GM19395 (cell line): Measurements from ENCODE around the gene SLX1B.
"Not testable (repeated sequence)": the region's sequence is repeated elsewhere in the genome, so short reads cannot be mapped to it uniquely, and the experiment has no call there.

Experiments
- ATAC-seq: cut with Tn5 transposase; IDR thresholded peaks from one replicate; pipeline ENCODE4 v1.9.1; 2021; ENCODE audit warnings: mild to moderate bottlenecking, moderate library complexity; ENCODE audit not compliant: unreplicated experiment

Gene SLX1B

GRCh38 chr16:29454269-29454668, at the start of gene SLX1B, which contains the start of gene BOLA2:
TSS of gene SLX1B (plus strand) at chr16:29454533.
TSS of gene BOLA2 (minus strand) at chr16:29454351. CDS start at chr16:29454253, 98 bp downstream.
- ATAC-seq = peak; percentile 84

GRCh38 chr16:29405249-29405648, 49.1 kb upstream of the SLX1B start:
- ATAC-seq = not testable (repeated sequence)

- not testable (repeated sequence) for ATAC-seq
Measured at GRCh38 chr16:29423587-29423986, 30.7 kb upstream of the SLX1B start.

- ATAC-seq = not testable (repeated sequence)
Measured at GRCh38 chr16:29425390-29425789, 28.9 kb upstream of the SLX1B start.

- peak; percentile 23 for ATAC-seq
Measured at GRCh38 chr16:29453754-29454153, 579 bp upstream of the SLX1B start.

- ATAC-seq = peak; percentile 54
Measured at GRCh38 chr16:29454828-29455227, 495 bp downstream of the SLX1B start.

GRCh38 chr16:29457660-29458059, 3.3 kb downstream of the SLX1B start:
- ATAC-seq = not testable (repeated sequence)

- not testable (repeated sequence) for ATAC-seq
Measured at GRCh38 chr16:29459706-29460646, 5.6 kb downstream of the SLX1B start, which contains the start of gene SULT1A4. TSS of gene SULT1A4 (plus strand) at chr16:29459913. CDS start at chr16:29461386, 1,473 bp downstream.

- ATAC-seq = not testable (repeated sequence)
Measured at GRCh38 chr16:29460647-29461030, 6.3 kb downstream of the SLX1B start.

- ATAC-seq = not testable (repeated sequence)
Measured at GRCh38 chr16:29465985-29466824, 11.9 kb downstream of the SLX1B start.

GRCh38 chr16:29466904-29467303, 12.6 kb downstream of the SLX1B start:
- not testable (repeated sequence) for ATAC-seq

- not testable (repeated sequence) for ATAC-seq
Measured at GRCh38 chr16:29467654-29468366, 13.5 kb downstream of the SLX1B start.

- not testable (repeated sequence) for ATAC-seq
Measured at GRCh38 chr16:29469660-29470059, 15.3 kb downstream of the SLX1B start.

- ATAC-seq = not testable (repeated sequence)
Measured at GRCh38 chr16:29472065-29472464, 17.7 kb downstream of the SLX1B start.

- not testable (repeated sequence) for ATAC-seq
Measured at GRCh38 chr16:29482276-29482675, 27.9 kb downstream of the SLX1B start.

- ATAC-seq = not testable (repeated sequence)
Measured at GRCh38 chr16:29506308-29506707, 52.0 kb downstream of the SLX1B start, which contains the start of gene NPIPB12. TSS of gene NPIPB12 (minus strand) at chr16:29506408.
